Calu3 (cell line): ENCODE data around the gene PAK5. TPM values are rescaled to one million over a fixed set of nuclear protein-coding genes. Genes with fewer than 3 reads are reported as not detected.
A peak's percentile ranks its signal among the peaks of the same experiment; 100 is the strongest.

Experiments used
- BruUV-seq: library from RNA; stranded (reverse); fragments of 400-500 nt; replicated peaks from 2 replicates; lab custom pipeline; 2021; lab: Mats Ljungman, UMichigan
- CTCF ChIA-PET: fragments of 300-600 bp; sonication (Branson Sonifier 250); formaldehyde crosslinking; loops from one replicate; lab custom pipeline; 2022; ENCODE audit warnings: antibody characterized with exemption; lab: Charles Lee
- DNase-seq: peaks from one replicate; pipeline ENCODE4 v3.0.0; 2022
- H3K27ac Mint-ChIP-seq: one replicate; pipeline ENCODE4 v1.8.0; 2022; ENCODE audit warnings: mixed read lengths; ENCODE audit not compliant: unreplicated experiment
- H3K27me3 Mint-ChIP-seq: one replicate; pipeline ENCODE4 v1.8.0; 2022; ENCODE audit warnings: mixed read lengths; ENCODE audit not compliant: unreplicated experiment
- H3K36me3 Mint-ChIP-seq: one replicate; pipeline ENCODE4 v1.8.0; 2022; ENCODE audit warnings: mild to moderate bottlenecking, moderate library complexity, mixed read lengths; ENCODE audit not compliant: insufficient read depth, unreplicated experiment
- H3K4me1 Mint-ChIP-seq: one replicate; pipeline ENCODE4 v1.8.0; 2022; ENCODE audit warnings: mild to moderate bottlenecking, low read depth, mixed read lengths; ENCODE audit not compliant: unreplicated experiment
- H3K4me3 Mint-ChIP-seq: one replicate; pipeline ENCODE4 v1.8.0; 2022; ENCODE audit warnings: mild to moderate bottlenecking, low read depth, moderate library complexity, mixed read lengths; ENCODE audit not compliant: unreplicated experiment
- H3K9me3 Mint-ChIP-seq: one replicate; pipeline ENCODE4 v1.8.0; 2022; ENCODE audit warnings: low read depth, mixed read lengths; ENCODE audit not compliant: unreplicated experiment
- intact Hi-C: fragments of 100-400 bp; cut with micrococcal nuclease; formaldehyde crosslinking; loops from one replicate; pipeline ENCODE4 v1.10.0; 2022; ENCODE audit not compliant: unreplicated experiment
- total RNA-seq: library from RNA; stranded (reverse); gene quantifications from 2 replicates; pipeline ENCODE4 v1.2.3, GENCODE V29; 2022
- TF ChIP-seq, protein P1 (sequence below): fragments of 200-600 bp; IDR thresholded peaks from one replicate; pipeline ENCODE4 v1.8.0; 2022; ENCODE audit warnings: antibody characterized with exemption; ENCODE audit not compliant: unreplicated experiment

Gene PAK5
- total RNA-seq, 1 experiment from 2014 or later, result not detected

DNA sequence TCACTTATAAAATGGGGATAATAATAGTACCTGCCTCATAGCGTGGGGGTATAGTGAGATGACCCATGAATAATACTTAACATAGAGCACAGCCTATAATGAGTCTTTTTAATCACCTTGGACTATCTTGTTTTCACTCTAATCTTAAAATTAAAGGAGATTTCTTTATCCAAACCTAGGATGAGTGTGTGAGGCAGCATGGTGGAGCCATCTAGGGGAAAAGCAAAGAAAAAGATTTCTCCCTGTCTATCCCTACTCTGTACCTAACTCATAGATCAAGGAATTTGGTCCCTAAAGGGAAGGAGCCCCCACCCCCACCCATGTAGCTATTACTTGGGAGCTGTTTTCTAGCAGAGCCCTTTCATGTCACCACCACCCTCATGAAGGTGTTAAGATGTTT is 45.2 kb upstream of the PAK5 start:
- H3K27ac Mint-ChIP-seq, result no peak overlapping the region
- CTCF ChIA-PET, result interaction anchor here (0.6 to 1.6 kb wide), 3 partner anchors 100 to 598 kb away, joined by 3 to 12 read pairs (median 3); no protein-coding TSS in a partner anchor
- intact Hi-C loops, result loop anchor here (1.0 to 10.0 kb wide), 2 partner anchors 179 to 266 kb away; no protein-coding TSS in a partner anchor
- no peaks in the 10 kb centered on the region for H3K4me1 Mint-ChIP-seq
- H3K4me3 Mint-ChIP-seq, result no peak overlapping the region
- peaks cover 5% of the 10 kb centered on the region for H3K36me3 Mint-ChIP-seq
- TF ChIP-seq, protein P1, sequence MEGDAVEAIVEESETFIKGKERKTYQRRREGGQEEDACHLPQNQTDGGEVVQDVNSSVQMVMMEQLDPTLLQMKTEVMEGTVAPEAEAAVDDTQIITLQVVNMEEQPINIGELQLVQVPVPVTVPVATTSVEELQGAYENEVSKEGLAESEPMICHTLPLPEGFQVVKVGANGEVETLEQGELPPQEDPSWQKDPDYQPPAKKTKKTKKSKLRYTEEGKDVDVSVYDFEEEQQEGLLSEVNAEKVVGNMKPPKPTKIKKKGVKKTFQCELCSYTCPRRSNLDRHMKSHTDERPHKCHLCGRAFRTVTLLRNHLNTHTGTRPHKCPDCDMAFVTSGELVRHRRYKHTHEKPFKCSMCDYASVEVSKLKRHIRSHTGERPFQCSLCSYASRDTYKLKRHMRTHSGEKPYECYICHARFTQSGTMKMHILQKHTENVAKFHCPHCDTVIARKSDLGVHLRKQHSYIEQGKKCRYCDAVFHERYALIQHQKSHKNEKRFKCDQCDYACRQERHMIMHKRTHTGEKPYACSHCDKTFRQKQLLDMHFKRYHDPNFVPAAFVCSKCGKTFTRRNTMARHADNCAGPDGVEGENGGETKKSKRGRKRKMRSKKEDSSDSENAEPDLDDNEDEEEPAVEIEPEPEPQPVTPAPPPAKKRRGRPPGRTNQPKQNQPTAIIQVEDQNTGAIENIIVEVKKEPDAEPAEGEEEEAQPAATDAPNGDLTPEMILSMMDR, result no peak
- peak; percentile 5 for DNase-seq
- H3K27me3 Mint-ChIP-seq, result peaks cover 9% of the 10 kb centered on the region
- H3K9me3 Mint-ChIP-seq, result no peaks in the 10 kb centered on the region
- BruUV-seq, result no TSS peak

DNA sequence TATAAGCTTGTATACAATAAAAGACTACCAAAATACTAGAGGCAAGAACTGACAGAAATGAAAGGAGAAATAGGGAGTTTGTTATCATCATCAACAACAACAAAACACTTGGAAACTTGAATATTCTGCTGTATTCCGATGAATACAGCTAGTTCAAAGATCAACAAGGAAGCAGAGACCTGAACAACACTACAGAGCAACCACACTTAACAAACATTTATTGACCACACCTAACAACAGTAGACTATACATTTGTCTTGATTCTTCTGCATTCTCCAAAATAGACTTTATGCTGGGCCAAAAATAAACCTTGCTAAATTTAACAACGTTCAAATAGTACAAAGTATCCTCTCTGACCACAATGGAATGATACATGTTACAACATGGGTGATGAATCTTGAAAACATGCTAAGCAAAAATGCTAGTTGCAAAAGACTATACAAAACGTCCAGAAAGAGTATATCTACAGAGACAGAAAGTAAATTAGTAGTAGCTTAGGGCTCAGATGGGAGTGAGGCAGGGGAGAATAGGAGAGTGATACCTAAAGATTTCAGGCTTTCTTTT is 39.1 kb upstream of the PAK5 start:
- BruUV-seq, result no TSS peak
- Mint-ChIP-seq H3K4me1 (no peaks in the 10 kb centered on the region), H3K27ac (no peak overlapping the region), H3K4me3 (no peak overlapping the region), H3K27me3 (peaks cover 9% of the 10 kb centered on the region), H3K9me3 (peaks cover 3% of the 10 kb centered on the region), H3K36me3 (no peaks in the 10 kb centered on the region)
- CTCF ChIA-PET, result no interaction called here
- TF ChIP-seq, protein P1, result no peak
- intact Hi-C loops, result no loop called here
- no peak for DNase-seq

DNA sequence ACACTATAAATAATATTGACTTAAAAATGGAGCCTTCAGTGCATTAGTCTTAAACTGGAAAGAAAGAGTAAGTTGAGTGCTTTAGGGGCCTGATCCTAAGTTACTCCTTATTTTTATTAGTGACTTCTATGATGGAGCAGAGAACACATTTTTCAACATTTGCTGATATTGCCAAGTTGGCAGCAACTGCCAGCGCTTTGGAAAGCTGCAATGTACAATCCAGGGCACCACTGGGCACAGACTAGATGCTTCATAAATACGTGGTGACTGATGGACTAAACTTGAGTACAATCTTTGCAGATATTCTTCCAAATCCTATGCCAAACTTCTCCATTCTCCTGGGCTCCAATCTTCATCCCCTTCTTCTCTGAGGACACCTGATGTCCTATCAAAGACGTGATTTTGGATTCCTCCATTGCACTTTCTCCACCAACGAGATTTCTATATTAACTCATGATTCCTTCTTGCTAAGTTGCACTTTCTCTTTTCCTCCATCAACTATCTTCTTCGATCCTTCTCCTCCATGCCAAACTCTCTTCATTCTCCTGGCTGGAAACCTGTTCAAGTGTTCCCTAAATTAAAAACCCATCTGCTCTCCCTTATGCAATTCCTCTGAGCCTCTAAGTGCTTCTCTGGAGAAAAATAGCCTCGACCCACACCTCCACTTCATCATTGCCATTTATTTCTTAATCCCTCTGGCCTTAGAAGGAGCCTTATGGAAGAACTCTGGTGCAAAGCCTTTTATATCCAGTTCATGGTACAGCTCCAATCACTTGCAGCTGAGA is 28.5 kb upstream of the PAK5 start:
- CTCF ChIA-PET, result no interaction called here
- no peaks in the 10 kb centered on the region for H3K36me3 Mint-ChIP-seq
- TF ChIP-seq, protein P1, result no peak
- H3K27ac Mint-ChIP-seq, result no peak overlapping the region
- H3K9me3 Mint-ChIP-seq, result no peaks in the 10 kb centered on the region
- no peak overlapping the region for H3K4me3 Mint-ChIP-seq
- H3K27me3 Mint-ChIP-seq, result peaks cover 56% of the 10 kb centered on the region
- peaks cover 6% of the 10 kb centered on the region for H3K4me1 Mint-ChIP-seq
- BruUV-seq, result no TSS peak
- intact Hi-C loops, result no loop called here
- no peak for DNase-seq

DNA sequence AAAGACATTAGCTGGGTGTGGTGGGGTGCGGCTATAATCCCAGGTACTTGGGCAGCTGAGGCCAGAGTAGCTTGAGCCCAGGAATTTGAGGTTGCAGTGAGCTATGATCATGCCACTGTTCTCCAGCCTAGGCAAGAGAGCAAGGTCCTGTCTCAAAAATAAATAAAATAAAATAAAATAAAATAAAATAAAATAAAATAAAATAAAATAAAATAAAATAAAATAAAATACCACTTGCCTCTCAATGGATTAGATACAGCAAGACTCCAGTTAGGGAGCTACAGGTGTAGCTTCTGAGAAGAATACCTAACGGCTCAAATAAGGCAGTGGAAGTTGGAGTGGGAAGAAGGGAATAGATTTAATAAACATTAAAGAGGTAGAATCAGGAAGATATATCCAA is 13.7 kb upstream of the PAK5 start:
- Mint-ChIP-seq H3K27ac (no peak overlapping the region), H3K36me3 (no peaks in the 10 kb centered on the region), H3K4me1 (no peaks in the 10 kb centered on the region), H3K4me3 (no peak overlapping the region), H3K9me3 (no peaks in the 10 kb centered on the region), H3K27me3 (peaks cover 54% of the 10 kb centered on the region)
- BruUV-seq, result no TSS peak
- no peak for DNase-seq
- intact Hi-C loops, result no loop called here
- CTCF ChIA-PET, result no interaction called here
- TF ChIP-seq, protein P1, result no peak
